HG02588 (cell line): ENCODE results near the gene ZNF630.
"Not testable (repeated sequence)": the region's sequence is repeated elsewhere in the genome, so short reads cannot be mapped to it uniquely, and the experiment has no call there.

Experiments used
- ATAC-seq: cut with Tn5 transposase; IDR thresholded peaks from one replicate; pipeline ENCODE4 v1.9.1; 2021; ENCODE audit warnings: mild to moderate bottlenecking, moderate library complexity; ENCODE audit not compliant: unreplicated experiment

The ZNF630 gene

GRCh38 chrX:48030237-48030636, 41.2 kb downstream of the ZNF630 start:
- ATAC-seq: no peak

DNA sequence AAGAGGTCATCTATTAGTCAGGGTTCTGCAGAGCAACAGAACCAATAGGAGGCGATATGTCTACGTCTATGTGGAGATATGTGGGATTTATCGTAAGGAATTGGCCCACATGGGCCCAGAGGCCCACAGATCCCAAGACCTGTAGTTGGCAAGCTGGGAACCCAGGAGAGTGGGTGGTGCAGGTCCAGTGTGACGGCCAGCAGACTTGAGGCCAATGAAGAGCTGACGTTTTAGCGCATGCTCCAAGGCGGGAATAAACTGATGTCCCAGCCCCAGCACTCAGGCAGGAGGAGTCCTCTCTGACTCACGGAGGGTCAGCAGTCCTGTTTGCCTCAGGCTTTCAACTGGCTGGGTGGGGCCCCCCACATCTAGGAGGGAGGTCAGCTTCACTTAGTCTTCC, 43.3 kb downstream of the ZNF630 start:
- ATAC-seq: no peak

- not testable (repeated sequence) for ATAC-seq
Observed at GRCh38 chrX:48027545-48027944, 43.9 kb downstream of the ZNF630 start.

DNA sequence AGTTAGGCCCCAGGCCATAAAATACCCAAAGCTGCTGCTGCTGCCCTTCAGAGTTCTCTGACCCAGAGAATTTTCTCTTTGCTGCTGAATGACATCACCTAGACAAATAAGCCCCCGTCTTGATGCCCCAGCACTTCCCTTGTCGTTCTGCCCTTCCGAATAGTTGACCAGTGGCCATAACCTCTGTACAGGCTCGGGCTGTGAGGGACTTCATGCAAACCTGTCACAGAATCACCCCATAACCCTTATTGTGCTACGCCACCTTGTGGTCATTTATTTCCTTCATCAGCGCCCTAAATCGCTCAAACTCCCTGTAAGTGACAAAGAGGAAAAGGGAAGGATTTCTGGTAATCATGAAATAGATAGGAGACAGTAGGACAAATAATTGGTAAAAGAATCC, 45.9 kb downstream of the ZNF630 start:
- ATAC-seq: no peak

GRCh38 chrX:48022738-48023137, 48.7 kb downstream of the ZNF630 start:
- ATAC-seq: no peak

GRCh38 chrX:48022100-48022499, 49.3 kb downstream of the ZNF630 start:
- no peak for ATAC-seq

- ATAC-seq: peak; percentile 57
Observed at GRCh38 chrX:48021026-48021900, 50.2 kb downstream of the ZNF630 start.

DNA sequence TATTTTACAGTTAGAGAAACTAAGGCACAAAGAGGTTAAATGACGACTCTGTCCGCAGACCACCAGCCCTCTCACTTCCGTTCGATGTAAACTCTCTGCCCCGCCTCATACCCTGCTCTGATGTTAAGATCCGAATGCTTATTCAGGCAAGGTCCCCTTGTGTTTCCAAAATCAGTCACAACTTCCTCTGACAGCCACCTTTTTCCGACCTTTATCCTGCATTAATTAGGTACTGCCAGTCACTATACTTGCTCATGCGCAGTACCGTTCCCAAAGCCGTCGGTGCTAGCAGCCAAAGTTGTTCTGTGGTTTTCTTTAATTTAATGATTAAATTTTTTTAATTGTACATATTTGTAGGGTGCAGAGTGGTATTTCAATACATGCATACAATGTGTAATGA, 51.0 kb downstream of the ZNF630 start:
- not testable (repeated sequence) for ATAC-seq

DNA sequence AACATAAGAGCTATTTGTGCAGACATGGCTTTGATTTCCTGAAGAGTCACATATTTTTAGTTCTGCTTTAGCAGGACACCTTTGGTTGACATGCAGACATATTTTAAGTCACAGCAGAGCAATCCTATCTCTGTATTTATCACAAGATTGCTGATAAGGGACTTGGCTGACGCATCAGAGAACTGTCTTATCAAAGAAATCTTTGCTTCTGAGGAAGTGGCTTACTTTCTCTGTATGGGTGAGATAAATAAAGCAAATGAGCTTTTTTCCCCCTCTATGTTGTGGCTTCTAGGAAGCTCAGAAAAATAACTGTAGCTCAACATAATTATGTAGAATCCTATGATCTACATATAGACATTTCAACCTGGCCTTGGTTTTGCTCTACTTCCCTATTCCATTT, 51.5 kb downstream of the ZNF630 start:
- not testable (repeated sequence) for ATAC-seq

DNA sequence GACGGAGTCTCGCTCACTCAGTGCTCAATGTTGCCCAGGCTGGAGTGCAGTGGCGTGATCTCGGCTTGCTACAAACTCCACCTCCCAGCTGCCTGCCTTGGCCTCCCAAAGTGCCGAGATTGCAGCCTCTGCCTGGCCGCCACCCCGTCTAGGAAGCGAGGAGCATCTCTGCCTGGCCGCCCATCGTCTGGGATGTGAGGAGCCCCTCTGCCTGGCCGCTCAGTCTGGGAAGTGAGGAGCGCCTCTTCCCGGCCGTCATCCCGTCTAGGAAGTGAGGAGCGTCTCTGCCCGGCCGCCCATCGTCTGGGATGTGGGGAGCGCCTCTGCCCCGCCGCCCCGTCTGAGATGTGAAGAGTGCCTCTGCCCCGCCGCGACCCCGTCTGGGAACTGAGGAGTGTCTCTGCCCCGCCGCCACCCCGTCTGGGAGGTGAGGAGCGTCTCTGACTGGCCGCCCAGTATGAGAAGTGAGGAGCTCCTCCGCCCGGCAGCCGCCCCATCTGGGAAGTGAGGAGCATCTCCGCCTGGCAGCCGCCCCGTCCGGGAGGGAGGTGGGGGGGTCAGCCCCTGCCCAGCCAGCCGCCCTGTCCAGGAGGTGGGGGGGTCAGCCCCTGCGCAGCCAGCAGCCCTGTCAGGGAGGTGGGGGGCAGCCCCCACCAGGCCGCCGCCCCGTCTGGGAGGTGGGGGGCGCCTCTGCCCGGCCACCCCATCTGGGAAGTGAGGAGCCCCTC, 54.7 kb downstream of the ZNF630 start:
- ATAC-seq: not testable (repeated sequence)

- not testable (repeated sequence) for ATAC-seq
Observed at GRCh38 chrX:48009445-48009960, 61.9 kb downstream of the ZNF630 start.
